HG02642 (cell line): ENCODE measurements around the gene SLC25A2.
"Not testable (repeated sequence)": the region's sequence is repeated elsewhere in the genome, so short reads cannot be mapped to it uniquely, and the experiment has no call there.

Source experiments
- ATAC-seq: cut with Tn5 transposase; IDR thresholded peaks from one replicate; pipeline ENCODE4 v1.9.1; 2021; ENCODE audit warnings: mild to moderate bottlenecking; ENCODE audit not compliant: unreplicated experiment, poor library complexity

SLC25A2 gene

DNA sequence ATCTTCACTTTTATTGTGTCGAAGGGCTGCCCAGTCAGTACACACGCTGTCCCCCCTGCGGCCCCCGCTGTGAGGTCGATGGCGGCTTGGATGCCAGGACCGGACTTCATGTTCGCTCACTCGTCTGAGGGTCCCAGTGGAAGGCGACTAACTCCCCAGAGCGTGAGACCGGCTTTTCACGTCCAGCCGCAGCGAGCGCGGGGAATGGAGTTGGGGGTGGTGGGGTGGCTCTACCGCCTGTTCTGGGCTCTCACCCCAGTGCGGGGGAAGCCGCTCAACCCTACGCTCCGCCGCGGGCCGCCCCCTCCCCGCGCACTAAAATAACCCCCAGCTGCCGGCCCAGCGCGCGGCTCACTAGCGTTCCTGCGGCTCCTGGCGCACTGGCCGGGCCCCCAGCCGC lies at the start of gene SLC25A2:
Gene SLC25A2 (minus strand): TSS at position 294 of the 400 bp plus-strand sequence. CDS start 184 bp downstream, at position 110.
- ATAC-seq: no peak

GRCh38 chr5:141351591-141351990 lies 47.7 kb upstream of the SLC25A2 start:
- ATAC-seq: no peak

DNA sequence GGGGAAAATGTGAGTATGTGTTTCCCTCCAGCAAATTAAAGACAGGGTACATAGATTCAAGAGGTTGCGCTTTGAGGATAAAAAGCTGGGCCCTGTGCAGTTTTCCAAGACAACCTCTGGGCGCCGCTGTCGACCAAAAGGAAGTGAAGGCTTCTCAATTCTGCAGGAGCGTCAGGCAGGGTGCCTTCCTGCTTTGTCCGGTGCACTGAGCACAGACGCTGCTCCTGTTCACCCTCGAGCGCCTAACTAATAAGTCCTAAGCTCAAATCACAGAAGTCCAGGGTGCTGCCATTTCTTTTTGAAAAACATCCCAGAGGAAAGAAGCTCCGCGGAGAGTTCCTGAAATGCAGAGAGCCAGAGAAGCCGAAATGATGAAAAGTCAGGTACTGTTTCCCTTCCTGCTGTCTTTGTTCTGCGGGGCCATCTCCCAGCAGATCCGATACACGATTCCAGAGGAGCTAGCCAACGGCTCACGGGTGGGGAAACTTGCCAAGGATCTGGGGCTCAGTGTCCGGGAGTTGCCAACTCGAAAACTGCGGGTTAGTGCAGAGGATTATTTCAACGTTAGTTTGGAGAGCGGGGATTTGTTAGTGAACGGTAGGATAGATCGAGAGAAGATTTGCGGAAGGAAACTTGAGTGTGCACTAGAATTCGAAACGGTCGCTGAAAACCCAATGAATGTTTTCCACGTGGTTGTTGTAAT lies 46.2 kb upstream of the SLC25A2 start, which contains the start of gene PCDHGB1:
Gene PCDHGB1 (plus strand): TSS at position 183 of the 703 bp plus-strand sequence. CDS start 162 bp downstream, at position 345.
- ATAC-seq: no peak

DNA sequence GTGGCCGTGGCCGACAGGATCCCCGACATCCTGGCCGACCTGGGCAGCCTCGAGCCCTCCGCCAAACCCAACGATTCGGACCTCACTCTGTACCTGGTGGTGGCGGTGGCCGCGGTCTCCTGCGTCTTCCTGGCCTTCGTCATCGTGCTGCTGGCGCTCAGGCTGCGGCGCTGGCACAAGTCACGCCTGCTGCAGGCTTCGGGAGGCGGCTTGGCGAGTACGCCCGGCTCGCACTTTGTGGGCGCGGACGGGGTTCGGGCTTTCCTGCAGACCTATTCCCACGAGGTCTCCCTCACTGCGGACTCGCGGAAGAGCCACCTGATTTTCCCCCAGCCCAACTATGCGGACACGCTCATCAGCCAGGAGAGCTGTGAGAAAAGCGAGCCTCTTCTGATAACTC lies 42.2 kb upstream of the SLC25A2 start:
- not testable (repeated sequence) for ATAC-seq

DNA sequence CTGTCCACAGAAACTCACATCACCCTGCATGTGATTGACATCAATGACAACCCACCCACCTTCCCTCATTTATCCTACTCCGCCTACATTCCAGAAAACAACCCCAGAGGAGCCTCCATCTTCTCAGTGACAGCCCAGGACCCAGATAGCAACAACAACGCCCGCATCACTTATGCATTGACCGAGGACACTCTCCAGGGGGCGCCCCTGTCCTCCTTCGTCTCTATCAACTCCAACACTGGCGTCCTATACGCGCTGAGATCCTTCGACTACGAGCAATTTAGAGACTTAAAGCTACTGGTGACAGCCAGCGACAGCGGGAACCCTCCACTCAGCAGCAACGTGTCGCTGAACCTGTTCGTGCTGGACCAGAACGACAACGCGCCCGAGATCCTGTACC lies 41.5 kb upstream of the SLC25A2 start:
- ATAC-seq: no peak

- ATAC-seq: no peak
Measured at GRCh38 chr5:141343953-141344463, 40.2 kb upstream of the SLC25A2 start.

- ATAC-seq: no peak
Measured at GRCh38 chr5:141343242-141343952, 39.5 kb upstream of the SLC25A2 start, which contains the start of gene PCDHGA3. PCDHGA3 (plus strand) TSS chr5:141343829; CDS start chr5:141344034, 205 bp downstream.

- ATAC-seq: no peak
Measured at GRCh38 chr5:141342773-141343172, 38.9 kb upstream of the SLC25A2 start.

- ATAC-seq: not testable (repeated sequence)
Measured at GRCh38 chr5:141340781-141341354, 37.0 kb upstream of the SLC25A2 start.

GRCh38 chr5:141338538-141339306 lies 34.9 kb upstream of the SLC25A2 start, which contains the start of gene PCDHGA2:
PCDHGA2 (plus strand) TSS chr5:141338760.
- ATAC-seq: no peak

GRCh38 chr5:141332571-141332970 lies 28.7 kb upstream of the SLC25A2 start:
- not testable (repeated sequence) for ATAC-seq

- ATAC-seq: peak; percentile 42
Measured at GRCh38 chr5:141330299-141331080, 26.6 kb upstream of the SLC25A2 start, which contains the start of gene PCDHGA1. PCDHGA1 (plus strand) TSS chr5:141330514.

- no peak for ATAC-seq
Measured at GRCh38 chr5:141328231-141328630, 24.4 kb upstream of the SLC25A2 start.

- peak; percentile 78 for ATAC-seq
Measured at GRCh38 chr5:141326088-141326854, 22.4 kb upstream of the SLC25A2 start.

- ATAC-seq: no peak
Measured at GRCh38 chr5:141322261-141322660, 18.4 kb upstream of the SLC25A2 start.

GRCh38 chr5:141320225-141321169 lies 16.6 kb upstream of the SLC25A2 start, which contains the start of gene TAF7:
TAF7 (minus strand) TSS chr5:141320784; CDS start chr5:141320044, 740 bp downstream.
- peak; percentile 97 for ATAC-seq

- ATAC-seq: no peak
Measured at GRCh38 chr5:141319699-141320098, 15.8 kb upstream of the SLC25A2 start.
